Esophagus squamous epithelium (tissue), 5 donors: ENCODE measurements around the gene CTNNA2. TPM values are rescaled to one million over a fixed set of nuclear protein-coding genes. Genes with fewer than 3 reads are reported as not detected.

ENCODE experiments used
- DNase-seq: peaks from one replicate; lab custom pipeline; 2025; lab: John Stamatoyannopoulos, UW
- H3K27ac ChIP-seq, 4 donors: fragments of 200-600 bp; sonication (generic); one replicate each; pipeline ENCODE4 v1.5.1; 2016 to 2019; ENCODE audit warnings: mild to moderate bottlenecking in 1 of 4
- H3K27me3 ChIP-seq, 4 donors: fragments of 200-600 bp; sonication (generic); 1 replicate in 3 of 4; 2 replicates in 1 of 4; pipeline versions ENCODE4 v1.5.1 to v1.6.0; 2017 to 2021; ENCODE audit warnings: antibody characterized with exemption in 1 of 4
- H3K36me3 ChIP-seq, 3 donors: fragments of 200-600 bp; sonication (generic); one replicate each; pipeline ENCODE4 v1.5.1; 2016 to 2019
- H3K4me1 ChIP-seq, 3 donors: fragments of 200-600 bp; sonication (generic); one replicate each; pipeline ENCODE4 v1.5.1; 2017 to 2019
- H3K4me3 ChIP-seq, 4 donors: fragments of 200-600 bp; sonication (generic); 1 replicate in 3 of 4; 2 replicates in 1 of 4; pipeline ENCODE4 v1.5.1; 2016 to 2019; ENCODE audit warnings: mild to moderate bottlenecking in 2 of 4, moderate library complexity in 1 of 4
- H3K9me3 ChIP-seq, 3 donors: fragments of 200-600 bp; sonication (generic); one replicate each; pipeline ENCODE4 v1.5.1; 2016 to 2019
- POLR2A ChIP-seq, 4 donors: fragments of 450-650 bp; IDR thresholded peaks; one replicate each; pipeline ENCODE4 v1.6.1; 2017; ENCODE audit warnings: antibody characterized with exemption in 4 of 4, mild to moderate bottlenecking in 4 of 4, moderate library complexity in 3 of 4
- WGBS, 2 donors: methylation state at CpG; one replicate each; pipeline ENCODE4 v1.1.5; 2018; 5-methylcytosine and 5-hydroxymethylcytosine counted together
- intact Hi-C: fragments of 100-400 bp; cut with DNase I; formaldehyde crosslinking; loops from one replicate; pipeline ENCODE4 v1.15.0; 2022
- total RNA-seq, 4 donors: library from RNA; depleted of rRNA; stranded (reverse); fragments of >200 nt; gene quantifications; one replicate each; pipeline ENCODE4 v1.1.0, GENCODE V29; 2016
- TF ChIP-seq, protein P1 (sequence below), 6 experiments: fragments of 450-650 bp in 4 of 6; fragments of 200-600 bp in 2 of 6; sonication (generic) in 2 of 6; IDR thresholded peaks; one replicate each; pipeline ENCODE4 v1.5.1; 2016 to 2019; ENCODE audit warnings: antibody characterized with exemption in 6 of 6, mild to moderate bottlenecking in 4 of 6, moderate library complexity in 4 of 6
- donor health status: DM: yes; HTN: yes; CAD: no.

Gene CTNNA2
- total RNA-seq, 4 donors from 2014 or later: not detected

DNA sequence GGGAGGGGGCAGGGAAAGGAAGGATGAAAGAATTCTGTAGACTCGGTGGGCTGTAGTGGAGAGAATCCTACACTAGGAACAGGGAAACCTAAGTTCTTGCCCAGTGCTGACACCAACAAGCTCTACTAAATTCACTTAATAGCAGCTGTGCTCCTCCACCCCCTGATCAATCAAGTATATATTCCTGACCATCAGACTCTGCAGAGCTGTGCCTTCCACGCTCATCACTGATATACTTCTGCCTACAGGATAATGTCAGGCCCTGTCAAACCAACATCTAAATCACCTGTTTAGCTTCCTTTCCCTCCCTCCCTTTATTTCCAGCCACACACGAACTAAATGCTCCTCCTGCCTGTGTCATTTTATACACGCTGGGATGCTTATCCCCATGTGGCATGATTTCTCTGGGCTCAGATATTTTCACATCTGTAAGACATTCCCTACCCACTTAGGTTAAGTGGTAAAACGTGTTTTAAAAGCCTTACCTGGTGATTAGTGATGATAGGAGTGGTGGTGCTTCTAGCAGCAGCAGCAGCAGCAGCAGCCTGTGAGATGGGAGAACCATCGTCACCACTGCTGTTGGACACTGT, 489.8 kb downstream of the CTNNA2 start:
- no peak for DNase-seq
- 68 to 69% methylated on average over 6 of the region's 6 CpGs for WGBS, 2 donors
- intact Hi-C loops: no loop called here
- no peak overlapping the region for H3K4me3 ChIP-seq
- TF ChIP-seq, protein P1, sequence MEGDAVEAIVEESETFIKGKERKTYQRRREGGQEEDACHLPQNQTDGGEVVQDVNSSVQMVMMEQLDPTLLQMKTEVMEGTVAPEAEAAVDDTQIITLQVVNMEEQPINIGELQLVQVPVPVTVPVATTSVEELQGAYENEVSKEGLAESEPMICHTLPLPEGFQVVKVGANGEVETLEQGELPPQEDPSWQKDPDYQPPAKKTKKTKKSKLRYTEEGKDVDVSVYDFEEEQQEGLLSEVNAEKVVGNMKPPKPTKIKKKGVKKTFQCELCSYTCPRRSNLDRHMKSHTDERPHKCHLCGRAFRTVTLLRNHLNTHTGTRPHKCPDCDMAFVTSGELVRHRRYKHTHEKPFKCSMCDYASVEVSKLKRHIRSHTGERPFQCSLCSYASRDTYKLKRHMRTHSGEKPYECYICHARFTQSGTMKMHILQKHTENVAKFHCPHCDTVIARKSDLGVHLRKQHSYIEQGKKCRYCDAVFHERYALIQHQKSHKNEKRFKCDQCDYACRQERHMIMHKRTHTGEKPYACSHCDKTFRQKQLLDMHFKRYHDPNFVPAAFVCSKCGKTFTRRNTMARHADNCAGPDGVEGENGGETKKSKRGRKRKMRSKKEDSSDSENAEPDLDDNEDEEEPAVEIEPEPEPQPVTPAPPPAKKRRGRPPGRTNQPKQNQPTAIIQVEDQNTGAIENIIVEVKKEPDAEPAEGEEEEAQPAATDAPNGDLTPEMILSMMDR (IDR thresholded peaks at IDR 0.05): no peak
- TF ChIP-seq POLR2A (IDR thresholded peaks at IDR 0.05): no peak
- H3K4me1 ChIP-seq: no peaks in the 10 kb centered on the region
- no peaks in the 10 kb centered on the region for H3K27me3 ChIP-seq
- H3K36me3 ChIP-seq: no peaks in the 10 kb centered on the region
- H3K27ac ChIP-seq: no peak overlapping the region
- H3K9me3 ChIP-seq: no peaks in the 10 kb centered on the region

DNA sequence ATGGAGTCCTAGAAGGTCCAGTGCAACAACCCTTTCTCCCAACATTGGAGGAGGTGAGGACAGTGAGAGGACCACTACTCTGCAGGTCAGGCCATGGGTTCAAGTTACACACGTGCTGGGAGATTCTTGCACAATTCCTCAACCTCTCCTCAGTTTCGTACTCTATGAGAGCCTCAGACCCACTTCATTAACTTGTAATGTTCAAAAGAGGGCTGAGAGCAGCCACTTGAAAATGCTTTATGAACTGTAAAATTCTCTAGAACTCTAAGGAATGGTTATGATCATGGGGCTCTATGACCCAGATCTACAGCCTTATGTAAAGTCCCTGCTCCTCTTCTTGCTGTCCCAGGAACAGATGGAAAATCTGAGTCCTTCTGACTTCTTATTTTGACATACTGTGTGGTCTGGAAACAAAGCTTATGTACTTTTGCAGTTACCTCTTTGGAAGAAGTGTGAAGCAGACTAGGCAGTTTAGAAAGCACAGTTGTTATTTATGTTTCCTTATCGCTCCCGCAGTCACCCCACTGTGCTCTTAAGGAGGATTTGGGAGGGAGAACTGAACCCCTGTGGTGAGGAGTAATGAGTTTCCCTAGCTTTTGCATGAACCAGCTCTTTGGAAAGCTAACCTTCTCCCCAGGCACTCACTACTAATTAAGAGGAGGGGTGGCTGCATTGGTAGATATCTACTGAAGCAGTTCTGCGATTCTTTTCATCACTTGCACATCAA, 495.1 kb downstream of the CTNNA2 start:
- intact Hi-C loops: no loop called here
- TF ChIP-seq, protein P1 (IDR thresholded peaks at IDR 0.05): no peak
- no peak for TF ChIP-seq POLR2A (IDR thresholded peaks at IDR 0.05)
- Histone ChIP-seq H3K9me3 (no peaks in the 10 kb centered on the region), H3K27me3 (no peaks in the 10 kb centered on the region), H3K4me3 (no peak overlapping the region), H3K4me1 (no peaks in the 10 kb centered on the region), H3K27ac (no peak overlapping the region), H3K36me3 (no peaks in the 10 kb centered on the region)
- no peak for DNase-seq
- 28% methylated on average over 5 of the region's 5 CpGs for WGBS, 2 donors

DNA sequence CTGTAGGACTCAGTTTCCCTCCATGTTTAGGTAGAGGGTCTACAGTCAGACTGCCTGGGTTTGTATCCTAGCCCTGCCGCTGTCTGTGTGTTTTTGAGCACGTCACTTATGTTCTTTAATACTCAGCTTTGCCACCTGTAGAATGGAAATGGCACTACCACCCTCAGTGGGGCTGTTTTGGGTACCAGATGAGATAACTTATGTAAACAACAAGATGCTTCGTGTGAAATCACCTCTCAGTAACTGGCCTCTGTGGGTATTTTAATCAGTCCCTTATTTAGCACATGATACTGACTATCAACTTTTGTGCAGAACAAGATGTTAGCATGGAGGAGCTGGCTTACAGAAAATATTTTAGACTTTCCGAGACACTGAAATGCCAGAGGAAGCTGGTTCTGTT, 495.7 kb downstream of the CTNNA2 start:
- H3K27ac ChIP-seq: no peak overlapping the region

DNA sequence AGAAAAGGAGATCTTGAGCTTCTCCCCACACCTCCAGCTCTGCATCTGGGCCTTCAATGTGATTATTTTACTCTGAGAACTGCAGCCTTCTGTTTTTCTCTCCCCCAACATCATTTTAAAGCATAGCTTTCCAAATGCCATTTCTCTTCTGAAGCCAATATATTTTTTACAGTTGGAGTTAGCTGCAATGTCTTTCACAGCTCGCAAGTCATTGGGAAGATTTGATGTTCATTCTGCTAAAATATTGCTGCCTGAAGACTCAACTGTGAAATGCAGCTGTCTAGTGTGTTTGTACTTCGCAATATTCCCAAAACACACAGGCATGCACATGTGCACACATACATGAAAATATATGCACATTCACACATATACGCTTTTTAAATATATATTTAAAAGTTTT, 496.4 kb downstream of the CTNNA2 start:
- TF ChIP-seq, protein P1 (IDR thresholded peaks at IDR 0.05): no peak
- TF ChIP-seq POLR2A (IDR thresholded peaks at IDR 0.05): no peak
- no peak for DNase-seq

More for the DNA sequence above, 495.7 kb downstream of the CTNNA2 start:
- no peaks in the 10 kb centered on the region for H3K4me1 ChIP-seq
- no peaks in the 10 kb centered on the region for H3K36me3 ChIP-seq
- H3K4me3 ChIP-seq: no peak overlapping the region
- no peaks in the 10 kb centered on the region for H3K9me3 ChIP-seq
- intact Hi-C loops: no loop called here
- TF ChIP-seq, protein P1 (IDR thresholded peaks at IDR 0.05): no peak
- no peak for TF ChIP-seq POLR2A (IDR thresholded peaks at IDR 0.05)
- no peaks in the 10 kb centered on the region for H3K27me3 ChIP-seq
- DNase-seq: no peak
- 50 to 52% methylated on average over 4 of the region's 4 CpGs for WGBS, 2 donors

DNA sequence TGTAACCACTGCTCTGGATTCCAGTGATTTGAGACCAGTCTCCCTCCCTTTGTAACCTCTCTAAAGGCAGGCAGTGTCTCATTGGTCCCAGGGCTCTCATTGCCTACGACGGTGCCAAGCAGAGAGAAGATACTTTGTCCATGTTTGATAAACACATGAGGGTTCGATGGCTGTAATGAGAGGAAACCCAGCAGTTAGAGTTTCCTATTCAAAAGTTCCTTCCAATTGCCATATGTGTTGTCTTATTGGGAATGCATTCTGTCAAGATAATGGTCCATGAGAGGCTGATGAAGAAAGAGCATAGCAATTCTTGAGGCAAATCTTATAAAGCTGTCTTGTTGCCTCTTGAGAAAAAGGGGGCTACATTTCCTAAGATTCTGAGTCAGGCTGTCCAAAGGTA, 499.2 kb downstream of the CTNNA2 start:
- no peak overlapping the region for H3K4me3 ChIP-seq
- no peaks in the 10 kb centered on the region for H3K4me1 ChIP-seq
- WGBS, 2 donors: 50 to 85% methylated on average over 1 to 3 of the region's 3 CpGs

More for the DNA sequence above, 496.4 kb downstream of the CTNNA2 start:
- H3K36me3 ChIP-seq: no peaks in the 10 kb centered on the region
- intact Hi-C loops: no loop called here
- H3K4me1 ChIP-seq: no peaks in the 10 kb centered on the region
- H3K27ac ChIP-seq: no peak overlapping the region
- no peaks in the 10 kb centered on the region for H3K9me3 ChIP-seq
- no peak overlapping the region for H3K4me3 ChIP-seq
- H3K27me3 ChIP-seq: no peaks in the 10 kb centered on the region
- 80 to 82% methylated on average over 3 of the region's 3 CpGs for WGBS, 2 donors

More for the DNA sequence above, 499.2 kb downstream of the CTNNA2 start:
- no peaks in the 10 kb centered on the region for H3K27me3 ChIP-seq
- H3K9me3 ChIP-seq: no peaks in the 10 kb centered on the region
- H3K27ac ChIP-seq: no peak overlapping the region
- intact Hi-C loops: no loop called here
- no peaks in the 10 kb centered on the region for H3K36me3 ChIP-seq
- TF ChIP-seq POLR2A (IDR thresholded peaks at IDR 0.05): no peak
- TF ChIP-seq, protein P1 (IDR thresholded peaks at IDR 0.05): no peak
- DNase-seq: no peak
